GM18873 (cell line): Measurements from ENCODE around the gene ARMH1.
"Not testable (repeated sequence)": the region's sequence is repeated elsewhere in the genome, so short reads cannot be mapped to it uniquely, and the experiment has no call there.

ENCODE experiments used
- ATAC-seq: cut with Tn5 transposase; IDR thresholded peaks from one replicate; pipeline ENCODE4 v1.9.1; 2021; ENCODE audit warnings: mild to moderate bottlenecking, moderate library complexity, moderate number of reproducible peaks; ENCODE audit not compliant: unreplicated experiment, low FRiP score

Gene ARMH1

DNA sequence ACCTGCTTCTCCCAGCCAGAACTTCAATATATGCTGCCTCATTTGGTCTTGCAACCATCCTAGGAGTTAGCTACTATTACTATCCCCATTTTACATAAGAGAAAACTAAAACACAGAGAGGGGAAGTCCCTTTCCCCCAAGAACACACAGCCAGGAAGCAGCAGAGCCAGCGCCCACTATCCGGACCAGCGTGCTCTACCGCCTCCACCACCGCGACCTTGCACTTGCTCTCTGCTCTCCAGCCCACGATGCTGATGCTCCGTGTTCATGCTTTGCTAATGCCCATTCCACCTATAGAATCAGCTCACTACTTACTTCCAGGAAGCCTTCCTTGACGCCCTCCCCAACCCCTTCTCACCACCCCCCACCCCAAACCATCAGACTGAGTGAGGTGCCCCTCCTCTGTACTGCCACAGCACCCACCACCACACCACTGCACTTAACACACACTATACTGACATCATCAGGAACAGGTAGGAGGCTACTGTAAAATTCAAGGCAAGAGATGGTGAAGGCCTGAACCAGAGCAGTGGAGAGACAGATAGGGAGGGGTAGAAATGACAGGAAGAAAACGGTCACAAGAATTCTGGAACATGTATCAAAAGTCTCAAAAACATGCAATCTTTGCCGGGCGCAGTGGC is 9.7 kb upstream of the ARMH1 start:
- no peak for ATAC-seq

DNA sequence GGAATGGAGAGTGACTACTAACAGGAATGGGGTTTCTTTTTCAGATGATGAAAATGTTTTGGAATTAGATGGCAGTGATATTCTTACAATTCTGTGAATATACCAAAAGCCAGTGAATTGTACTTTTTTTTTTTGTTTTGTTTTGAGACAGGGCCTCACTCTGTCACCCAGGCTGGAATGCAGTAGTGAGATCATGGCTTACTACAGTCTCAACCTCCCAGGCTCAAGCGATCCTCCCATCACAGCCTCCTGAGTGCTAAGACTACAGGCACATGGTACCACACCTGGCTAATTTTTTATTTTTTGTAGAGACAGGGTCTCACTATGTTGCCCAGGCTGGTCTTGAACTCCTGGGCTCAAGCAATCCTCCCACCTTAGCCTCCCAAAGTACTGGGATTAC is 7.8 kb upstream of the ARMH1 start:
- not testable (repeated sequence) for ATAC-seq

DNA sequence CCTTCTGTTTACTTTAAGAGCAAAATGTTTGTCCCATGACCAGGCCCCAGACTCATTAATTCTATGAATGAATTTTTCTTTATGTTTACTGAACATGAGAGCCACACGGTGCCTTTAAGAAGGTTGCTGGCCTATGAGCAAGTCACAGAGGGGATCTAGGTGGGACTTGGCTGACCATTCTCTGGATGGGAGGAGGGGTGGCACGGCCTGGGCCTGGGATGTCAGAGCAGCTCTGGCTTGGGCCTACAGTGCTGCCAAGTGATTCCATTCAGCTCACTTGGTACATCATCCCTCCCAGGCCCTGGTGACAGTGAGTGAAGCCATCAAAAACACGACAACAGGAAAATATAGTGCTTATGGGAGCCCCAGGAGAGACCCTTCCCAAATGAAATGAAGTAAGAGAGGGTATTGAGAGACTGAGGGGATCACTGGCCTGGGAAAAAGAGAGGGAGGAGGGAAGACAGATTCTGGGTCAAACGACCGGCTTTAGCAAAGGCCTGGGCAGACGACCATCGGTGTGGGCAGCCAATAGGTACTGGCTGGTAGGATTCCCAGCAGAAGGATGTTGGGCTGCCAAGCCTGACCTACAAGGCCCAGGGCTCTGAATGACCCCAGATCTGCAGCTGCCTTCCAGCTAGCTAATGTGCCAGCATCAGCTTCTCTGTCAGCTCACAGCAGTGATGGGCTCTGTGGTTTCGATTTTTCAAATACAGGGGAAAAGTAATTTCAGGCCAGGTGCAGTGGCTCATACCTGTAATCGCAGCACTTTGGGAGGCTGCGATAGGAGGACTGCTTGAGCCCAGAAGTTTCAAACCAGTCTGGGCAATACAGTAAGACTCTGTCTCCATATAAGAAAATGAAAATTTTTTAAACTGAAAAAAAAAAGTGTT is 3.5 kb upstream of the ARMH1 start:
- ATAC-seq: no peak

DNA sequence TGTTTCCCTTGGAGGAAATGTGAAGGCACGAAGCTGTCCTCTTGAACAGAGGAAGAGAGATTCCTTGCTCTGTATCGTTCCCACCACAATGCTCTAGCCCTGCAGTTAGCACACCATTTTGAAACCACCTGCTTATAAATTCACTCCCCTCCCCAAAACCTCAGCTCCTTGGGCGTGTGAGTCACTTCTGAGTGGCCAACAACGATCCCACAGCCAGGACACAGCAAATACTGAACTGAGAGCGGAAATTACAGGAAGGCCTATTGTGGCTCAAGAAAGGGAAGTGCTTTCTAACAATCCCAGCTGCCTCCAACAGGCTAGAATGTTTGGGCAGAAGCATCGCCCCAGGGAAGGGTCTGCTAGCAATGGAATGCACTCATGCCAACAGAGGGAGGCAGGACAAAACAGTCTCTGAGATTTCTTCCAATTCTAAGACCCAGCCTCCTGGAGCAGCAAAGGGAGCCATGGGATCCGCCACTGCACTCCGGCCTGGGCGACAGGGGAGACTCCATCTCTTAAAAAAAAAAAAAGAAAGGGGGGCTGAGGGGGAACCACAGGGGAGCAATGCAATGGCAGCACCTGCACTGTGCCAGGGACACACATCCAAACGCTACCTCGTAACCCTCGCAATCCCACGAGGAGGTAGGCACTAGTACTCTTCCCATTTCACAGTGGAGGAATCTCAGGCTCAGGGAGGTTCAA is 2.1 kb upstream of the ARMH1 start:
- no peak for ATAC-seq

DNA sequence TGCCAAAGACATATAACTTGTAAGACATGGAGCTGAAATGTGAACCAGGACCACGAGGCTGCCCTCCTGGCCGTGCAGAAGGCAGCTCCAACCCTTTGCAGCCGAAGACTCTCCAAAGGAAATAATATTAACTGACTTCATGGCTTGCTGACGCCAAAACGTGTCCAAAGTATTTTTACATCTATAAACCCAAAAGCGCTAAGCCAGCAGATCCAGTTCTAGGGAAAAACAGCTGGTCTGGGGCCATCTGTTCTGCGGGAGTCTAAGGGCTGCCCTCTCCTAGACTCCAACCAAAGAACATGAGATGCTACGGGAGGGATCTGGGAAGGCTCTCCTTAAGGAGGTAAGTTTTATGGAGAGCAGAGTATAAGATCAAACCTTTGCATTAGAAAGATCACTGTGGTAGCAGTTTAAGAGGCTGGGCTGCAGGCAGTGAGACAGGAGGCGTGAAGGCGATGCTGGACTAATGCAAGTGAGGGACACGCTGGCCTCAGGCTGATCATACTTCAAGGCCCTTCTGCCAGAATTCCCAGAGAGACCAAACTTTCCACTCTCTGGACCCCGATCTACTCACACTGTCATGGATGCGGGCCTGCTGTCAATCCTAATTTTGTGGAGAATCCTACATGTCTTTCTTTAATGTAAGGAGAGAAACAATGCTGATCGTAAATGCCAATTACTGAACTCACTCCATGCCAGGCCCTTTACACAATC is 1.4 kb upstream of the ARMH1 start:
- no peak for ATAC-seq

DNA sequence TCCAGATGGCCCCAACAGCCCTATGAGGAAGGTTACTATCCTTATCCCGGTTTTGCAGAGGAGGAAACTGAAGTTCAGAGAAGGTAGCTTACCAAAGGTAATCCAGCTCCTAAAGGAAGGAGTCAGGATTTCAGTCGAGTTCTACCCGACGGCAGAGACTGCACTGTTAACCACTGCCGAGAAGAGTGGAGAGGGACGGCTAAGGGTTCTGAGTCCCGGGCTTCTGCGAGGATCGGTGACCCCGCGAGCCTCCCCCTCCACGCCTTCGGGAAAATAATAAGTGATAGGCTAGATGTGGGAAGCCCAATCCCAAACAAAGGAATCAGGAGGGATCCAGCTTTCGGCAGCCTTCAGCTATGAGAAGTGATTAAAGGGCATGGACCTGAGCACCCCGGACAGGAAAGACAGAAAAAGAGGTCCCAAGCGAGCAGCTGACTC is 820 bp upstream of the ARMH1 start:
- ATAC-seq: peak; percentile 1

DNA sequence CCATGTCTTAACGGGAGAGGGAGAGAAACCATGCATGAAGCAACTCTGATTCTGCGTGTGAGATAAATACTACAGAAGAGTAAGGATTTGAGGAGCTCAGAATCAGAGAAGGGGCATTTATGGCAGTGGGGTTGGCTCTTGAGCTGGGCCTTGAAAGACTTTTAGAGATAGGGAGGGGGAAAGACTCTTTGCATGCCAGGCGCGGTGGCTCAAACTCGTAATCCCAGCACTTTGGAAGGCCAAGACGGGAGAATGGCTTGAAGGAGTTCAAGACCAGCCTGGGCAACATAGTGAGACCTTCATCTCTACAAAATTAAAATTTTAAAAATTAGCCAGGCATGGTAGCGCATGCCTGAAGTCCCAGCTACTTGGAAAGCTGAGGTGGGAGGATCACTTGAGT is 672 bp downstream of the ARMH1 start:
- ATAC-seq: no peak

DNA sequence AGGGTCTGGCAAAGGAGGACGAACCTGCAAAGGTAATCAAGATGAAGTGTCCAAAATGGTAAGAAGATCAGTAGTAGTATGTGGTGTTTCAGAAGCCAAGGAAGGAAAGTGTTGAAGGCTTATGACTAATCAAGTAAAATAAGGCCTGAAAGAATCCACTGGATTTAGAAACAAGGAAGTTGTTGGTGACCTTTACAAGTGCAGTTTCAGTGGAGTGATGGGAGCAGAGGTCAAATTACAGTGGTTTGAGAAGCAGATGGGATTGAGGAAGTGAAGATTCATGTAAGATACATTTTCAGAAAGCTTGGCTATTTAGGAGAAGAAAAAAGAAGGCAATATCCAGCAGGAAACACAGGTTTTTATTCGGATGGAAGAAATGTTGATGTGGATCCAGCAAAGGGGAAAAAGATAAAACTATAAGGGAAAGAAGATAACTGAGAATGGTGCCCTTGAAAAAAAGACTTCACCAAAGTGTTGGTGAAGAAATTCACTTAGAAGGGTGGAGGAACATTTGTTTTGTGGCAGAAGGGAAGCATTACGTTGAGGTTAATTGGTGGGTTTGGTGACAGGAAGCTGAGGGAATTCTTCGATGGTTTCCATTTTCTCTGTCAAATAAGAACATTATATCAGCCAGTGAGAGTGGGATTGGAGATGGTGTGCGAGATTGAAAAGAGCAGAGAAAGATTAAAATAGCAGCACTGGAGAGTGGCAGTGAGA is 2.1 kb downstream of the ARMH1 start:
- ATAC-seq: no peak

DNA sequence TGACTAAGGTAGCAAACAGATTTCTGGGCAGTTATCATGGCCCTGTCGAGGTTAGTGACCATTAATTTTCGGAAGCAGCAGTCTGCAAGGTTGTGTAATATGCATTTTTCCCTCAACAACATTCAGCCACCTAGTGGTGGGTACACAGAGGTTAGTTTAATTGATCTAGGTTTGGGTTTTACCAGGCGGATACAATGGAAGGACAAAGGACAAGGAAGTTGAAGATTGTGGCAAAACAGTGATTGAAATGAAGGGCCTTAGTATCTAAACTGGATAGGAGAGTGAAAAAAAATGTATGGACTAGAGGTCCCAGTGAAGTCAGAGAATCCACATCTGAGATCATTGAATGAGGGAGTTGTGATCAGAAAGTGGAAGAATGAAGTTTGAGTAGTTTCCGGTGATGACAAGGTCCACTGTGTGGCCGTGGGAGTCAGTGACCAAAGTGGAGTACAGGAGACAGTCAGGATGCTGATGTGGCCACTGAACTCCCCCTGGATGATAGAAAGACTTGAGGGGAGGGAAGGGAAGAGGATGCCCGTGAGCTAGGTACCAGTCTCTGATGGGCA is 2.8 kb downstream of the ARMH1 start:
- no peak for ATAC-seq

DNA sequence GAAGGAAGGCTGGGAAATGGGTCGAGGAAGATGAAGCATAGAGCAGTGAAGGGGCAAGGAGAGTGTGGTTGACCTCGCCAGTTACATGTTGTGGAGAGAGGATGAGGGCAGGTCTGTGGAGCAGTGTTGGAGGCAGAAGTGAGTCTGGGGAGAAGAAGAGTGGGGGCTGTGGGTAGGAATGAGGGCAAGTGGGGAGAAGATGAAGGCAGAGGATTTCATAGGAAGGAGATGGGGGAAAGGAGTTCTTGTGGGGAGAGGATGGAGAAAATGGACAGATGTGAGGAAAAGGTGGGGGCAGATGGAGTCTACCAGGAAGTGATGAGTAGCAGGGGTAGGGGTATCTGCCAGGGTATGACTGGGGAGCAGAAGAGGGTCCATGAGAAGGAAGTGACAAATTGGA is 3.6 kb downstream of the ARMH1 start:
- ATAC-seq: no peak

DNA sequence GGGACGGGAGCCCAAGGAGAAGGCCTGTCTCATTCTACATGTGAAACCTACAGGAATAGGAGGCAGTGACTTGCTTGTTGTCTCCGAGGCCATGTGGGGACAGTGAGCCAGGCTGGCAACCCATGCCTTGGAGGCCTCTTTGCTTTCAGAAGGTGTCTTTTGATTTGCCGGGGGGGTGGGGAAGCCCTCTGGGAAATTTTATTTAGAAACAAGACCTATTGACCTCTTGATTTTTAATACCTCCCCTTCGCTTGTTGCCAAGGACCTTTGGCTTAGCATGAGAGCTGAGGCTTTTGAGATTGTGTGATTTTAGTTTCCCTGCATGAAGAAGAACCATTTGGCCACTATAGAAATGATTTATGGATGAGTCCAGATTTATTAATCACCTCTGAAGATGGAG is 4.1 kb downstream of the ARMH1 start:
- no peak for ATAC-seq

DNA sequence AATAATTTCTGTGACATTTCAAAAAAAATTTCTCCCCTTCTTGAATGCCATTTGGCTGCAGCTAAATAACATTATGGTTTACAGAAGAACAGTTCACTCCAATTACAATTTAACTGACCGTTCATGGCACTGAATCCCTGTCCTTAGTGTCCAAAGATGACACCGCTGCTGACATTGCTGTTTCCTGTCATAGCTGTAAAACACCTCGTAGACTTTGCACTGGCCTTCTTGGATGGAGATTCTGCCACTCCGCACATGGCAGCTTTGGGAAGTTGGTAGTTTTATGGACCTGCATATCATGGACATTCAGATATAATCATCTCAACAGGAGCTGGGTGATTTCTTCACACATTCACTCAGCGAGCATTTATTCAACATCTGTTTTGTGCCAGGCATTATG is 5.0 kb downstream of the ARMH1 start:
- ATAC-seq: no peak

DNA sequence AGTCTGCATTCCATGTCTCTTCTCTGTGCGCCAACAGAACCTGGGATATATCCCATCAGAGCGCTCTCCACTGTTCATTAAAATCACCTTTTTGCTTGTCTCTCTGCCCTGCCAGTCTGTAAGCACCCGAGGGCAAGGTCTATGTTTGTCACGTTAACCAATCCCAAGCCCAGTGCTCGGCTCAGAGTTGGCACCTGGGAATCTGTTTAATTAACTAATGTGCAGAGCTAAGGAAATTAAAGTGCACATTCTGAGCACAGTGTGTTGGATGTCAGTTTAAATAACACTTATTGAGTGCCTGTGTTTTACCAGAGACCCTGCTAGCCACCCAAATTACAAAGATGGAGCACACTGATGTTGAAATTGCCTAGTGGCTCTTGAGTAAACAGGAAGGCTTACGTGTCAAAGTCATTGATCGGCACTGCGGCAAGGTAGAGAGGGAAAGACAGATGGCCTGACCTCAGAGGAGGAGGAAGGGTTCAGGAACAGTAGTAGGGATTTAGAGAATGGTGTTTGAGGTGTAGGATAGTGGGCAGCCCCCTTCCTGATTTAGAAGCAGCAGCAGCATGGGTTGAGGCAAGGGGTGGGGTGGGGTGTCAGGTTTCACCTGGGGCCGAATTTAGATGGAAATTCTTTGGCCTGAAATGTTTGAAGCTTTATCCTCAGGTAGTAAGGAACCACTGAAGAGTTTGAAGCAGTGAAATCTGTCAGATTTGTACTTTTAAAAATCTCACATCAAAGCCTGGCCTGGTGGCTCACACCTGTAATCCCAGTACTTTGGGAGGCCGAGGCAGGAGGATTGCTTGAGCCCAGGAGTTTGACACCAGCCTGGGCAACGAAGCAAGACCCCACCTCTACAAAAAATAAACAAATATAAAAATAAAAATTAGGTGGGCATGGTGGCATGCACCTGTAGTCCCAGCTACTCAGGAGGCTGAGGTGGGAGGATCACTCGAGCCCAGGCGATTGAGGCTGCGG is 7.7 kb downstream of the ARMH1 start:
- no peak for ATAC-seq

DNA sequence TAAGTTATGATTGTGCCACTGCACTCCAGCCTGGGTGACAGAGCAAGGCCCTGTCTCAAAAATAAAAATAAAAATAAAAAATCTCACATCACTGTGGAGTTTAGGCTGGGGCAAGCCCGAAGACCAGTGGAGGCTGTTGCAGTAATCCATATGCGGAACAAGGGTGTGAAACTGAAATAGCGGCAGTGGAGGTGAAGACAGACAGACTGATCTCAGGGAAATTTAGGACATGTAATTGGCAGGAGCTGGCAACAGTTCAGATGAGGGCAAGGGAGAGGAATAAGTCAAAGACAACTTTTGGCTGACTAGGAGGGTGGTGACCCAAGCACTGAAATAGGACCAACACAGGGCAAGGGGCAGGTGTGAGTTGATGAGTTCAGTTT is 8.4 kb downstream of the ARMH1 start:
- no peak for ATAC-seq

DNA sequence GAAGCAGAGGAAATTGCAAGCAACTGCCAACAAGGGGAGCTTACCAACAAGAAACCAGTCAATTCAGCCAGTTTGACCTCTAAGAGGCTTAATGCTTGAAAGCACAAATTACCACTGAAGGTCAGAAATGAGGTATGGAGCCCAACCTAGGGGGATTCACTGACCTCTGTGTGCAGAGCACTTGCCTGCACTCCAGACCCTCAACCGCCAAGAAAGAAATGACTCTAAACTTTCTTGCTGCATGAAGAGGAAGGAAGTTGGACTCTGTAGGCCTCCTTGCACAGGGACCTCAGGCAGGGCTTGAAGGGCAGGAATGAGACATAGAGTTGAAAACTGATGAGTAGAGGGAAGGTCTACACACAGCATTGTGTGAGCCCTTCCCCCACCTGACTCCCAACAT is 10.0 kb downstream of the ARMH1 start:
- no peak for ATAC-seq

DNA sequence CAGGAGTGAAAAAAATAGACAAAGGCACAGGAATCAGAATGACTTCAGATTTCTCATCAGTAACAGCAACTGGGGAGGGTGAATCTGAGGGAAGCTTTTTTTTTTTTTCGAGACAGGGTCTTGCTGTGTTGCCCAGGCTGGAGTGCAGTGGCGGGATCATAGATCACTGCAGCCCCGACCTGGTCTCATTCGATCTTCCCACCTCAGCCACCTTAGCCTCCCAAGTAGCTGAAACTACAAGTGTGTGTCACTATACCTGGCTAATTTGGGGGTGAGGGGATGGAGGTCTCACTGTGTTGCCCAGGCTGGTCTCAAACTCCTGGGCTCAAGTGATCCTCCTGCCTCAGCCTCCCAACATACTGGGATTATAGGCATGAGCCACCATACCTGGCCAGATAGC is 10.7 kb downstream of the ARMH1 start:
- no peak for ATAC-seq

DNA sequence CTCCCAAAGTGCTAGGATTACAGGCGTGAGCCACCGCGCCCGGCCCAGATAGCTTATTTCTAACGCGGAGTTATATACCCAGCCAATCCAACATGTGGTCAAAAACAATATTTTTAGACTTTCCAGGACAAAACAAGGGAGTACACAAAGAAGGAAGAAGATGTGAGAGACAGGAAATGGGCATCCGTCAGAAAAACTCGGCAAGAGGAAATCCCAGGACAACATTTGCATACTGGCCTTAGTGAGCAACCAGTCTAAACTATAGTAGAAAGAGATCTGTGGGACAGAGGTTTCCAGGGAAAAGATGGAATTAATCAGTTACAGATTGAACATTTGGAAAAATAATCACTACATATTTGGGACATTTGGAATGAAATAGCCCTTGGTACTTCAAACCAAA is 11.4 kb downstream of the ARMH1 start:
- no peak for ATAC-seq

DNA sequence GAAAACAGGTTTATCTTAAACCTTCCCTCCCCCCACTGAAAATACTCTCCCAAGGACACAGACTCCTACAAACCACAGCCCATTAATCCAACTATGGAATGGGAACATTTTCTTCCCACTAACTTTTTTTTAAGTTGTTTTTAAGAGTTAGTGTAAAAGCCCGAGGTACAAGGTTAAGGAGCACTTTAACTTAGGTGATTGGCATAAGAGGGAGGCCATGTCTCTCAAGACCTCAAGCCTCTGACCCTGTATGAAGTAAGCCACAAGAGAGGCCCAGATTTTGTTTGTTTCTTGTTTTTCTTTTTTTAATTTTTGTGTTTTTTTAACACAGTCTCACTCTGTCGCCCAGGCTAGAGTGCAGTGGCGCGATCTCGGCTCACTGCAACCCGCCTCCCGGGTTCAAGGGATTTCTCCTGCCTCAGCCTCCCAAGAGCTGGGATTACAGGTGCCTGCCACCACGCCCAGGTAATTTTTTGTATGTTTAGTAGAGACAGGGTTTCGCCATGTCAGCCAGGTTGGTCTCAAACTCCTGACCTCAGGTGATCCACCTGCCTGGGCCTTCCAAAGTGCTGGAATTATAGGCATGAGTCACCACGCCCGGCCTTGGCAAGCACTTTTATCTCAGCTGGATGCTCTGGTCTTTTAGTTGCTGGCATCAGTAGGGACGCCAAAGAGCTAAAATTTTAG is 14.4 kb downstream of the ARMH1 start:
- ATAC-seq: no peak
